Prostate gland (tissue), 2 donors: ENCODE data around the gene TCF15.

Source experiments
- POLR2A ChIP-seq: fragments of 450-650 bp; IDR thresholded peaks from one replicate; pipeline ENCODE4 v1.6.1; 2016; ENCODE audit warnings: antibody characterized with exemption, mild to moderate bottlenecking
- POLR2AphosphoS5 ChIP-seq: sonication (generic); formaldehyde crosslinking; IDR thresholded peaks from one replicate; pipeline ENCODE4 v1.6.1; 2017; ENCODE audit warnings: antibody characterized with exemption
- TF ChIP-seq, protein P1 (sequence below), 4 experiments: fragments of 200-600 bp in 2 of 4; fragments of 450-650 bp in 2 of 4; sonication (generic) in 2 of 4; IDR thresholded peaks; 1 replicate in 3 of 4; 2 replicates in 1 of 4; pipeline ENCODE4 v1.5.1; 2016 to 2019; ENCODE audit warnings: antibody characterized with exemption in 4 of 4, mild to moderate bottlenecking in 2 of 4, moderate library complexity in 2 of 4

DNA sequence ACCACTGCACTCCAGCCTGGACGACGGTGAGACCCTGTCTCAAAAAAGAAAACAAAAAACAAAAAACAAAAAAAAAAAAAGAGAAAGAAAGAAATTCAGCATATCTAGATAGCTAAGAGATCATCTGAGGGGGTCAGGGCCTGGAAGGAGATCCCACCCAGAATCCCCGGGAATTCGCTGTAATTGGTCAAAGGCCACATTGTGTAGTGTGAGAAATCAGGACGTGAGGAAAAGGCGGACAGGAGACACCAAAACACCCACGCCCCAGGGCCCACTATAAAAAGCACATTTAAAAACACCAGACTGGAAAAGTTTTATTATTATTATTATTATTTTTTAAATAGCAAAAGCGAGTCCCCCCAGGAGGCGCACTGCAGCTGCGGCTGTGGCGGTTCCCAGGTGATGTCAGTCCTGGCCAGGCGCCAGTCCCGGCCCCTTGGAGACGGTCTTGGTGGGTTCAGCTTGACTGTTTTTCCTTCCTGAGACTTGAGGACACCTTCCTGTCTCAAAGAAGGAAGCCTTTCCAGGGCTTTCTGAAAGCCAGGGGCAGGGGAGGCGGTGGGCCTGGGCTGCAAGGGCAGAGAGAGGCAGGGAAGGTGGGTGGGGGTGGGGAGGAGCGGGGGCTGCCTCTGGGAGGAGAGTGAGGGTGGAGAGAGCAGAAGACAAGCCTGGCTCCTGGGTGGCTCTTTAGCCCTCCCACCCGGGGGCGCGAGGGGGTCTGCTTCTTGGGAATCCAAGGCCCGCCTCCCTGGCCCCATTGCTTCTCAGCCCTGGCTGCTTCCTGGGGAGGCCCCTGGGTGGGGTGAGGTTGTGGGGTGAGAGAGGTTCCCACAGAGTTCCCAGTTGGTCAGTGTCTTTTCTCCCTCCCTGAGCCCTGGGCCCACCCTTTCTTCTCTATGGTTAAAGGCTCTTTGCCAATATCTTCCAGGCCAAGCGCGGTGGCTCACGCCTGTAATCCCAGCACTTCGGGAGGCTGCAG, 14.5 kb downstream of the TCF15 start:
- TF ChIP-seq POLR2A (no peak), POLR2AphosphoS5 (no peak)
- TF ChIP-seq, protein P1, sequence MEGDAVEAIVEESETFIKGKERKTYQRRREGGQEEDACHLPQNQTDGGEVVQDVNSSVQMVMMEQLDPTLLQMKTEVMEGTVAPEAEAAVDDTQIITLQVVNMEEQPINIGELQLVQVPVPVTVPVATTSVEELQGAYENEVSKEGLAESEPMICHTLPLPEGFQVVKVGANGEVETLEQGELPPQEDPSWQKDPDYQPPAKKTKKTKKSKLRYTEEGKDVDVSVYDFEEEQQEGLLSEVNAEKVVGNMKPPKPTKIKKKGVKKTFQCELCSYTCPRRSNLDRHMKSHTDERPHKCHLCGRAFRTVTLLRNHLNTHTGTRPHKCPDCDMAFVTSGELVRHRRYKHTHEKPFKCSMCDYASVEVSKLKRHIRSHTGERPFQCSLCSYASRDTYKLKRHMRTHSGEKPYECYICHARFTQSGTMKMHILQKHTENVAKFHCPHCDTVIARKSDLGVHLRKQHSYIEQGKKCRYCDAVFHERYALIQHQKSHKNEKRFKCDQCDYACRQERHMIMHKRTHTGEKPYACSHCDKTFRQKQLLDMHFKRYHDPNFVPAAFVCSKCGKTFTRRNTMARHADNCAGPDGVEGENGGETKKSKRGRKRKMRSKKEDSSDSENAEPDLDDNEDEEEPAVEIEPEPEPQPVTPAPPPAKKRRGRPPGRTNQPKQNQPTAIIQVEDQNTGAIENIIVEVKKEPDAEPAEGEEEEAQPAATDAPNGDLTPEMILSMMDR (IDR thresholded peaks at IDR 0.05) = no peak
